ENCODE data around the gene LAMA5. TPM values are rescaled to one million over a fixed set of nuclear protein-coding genes. Genes with fewer than 3 reads are reported as not detected.

LAMA5 gene
- total RNA-seq, 1 experiment from 2014 or later, result 28.3 TPM

GRCh38 chr20:62352402-62353288, 14.5 kb downstream of the LAMA5 start:
- peak; percentile 97 for DNase-seq (ENCODE audit: low spot score)

DNA sequence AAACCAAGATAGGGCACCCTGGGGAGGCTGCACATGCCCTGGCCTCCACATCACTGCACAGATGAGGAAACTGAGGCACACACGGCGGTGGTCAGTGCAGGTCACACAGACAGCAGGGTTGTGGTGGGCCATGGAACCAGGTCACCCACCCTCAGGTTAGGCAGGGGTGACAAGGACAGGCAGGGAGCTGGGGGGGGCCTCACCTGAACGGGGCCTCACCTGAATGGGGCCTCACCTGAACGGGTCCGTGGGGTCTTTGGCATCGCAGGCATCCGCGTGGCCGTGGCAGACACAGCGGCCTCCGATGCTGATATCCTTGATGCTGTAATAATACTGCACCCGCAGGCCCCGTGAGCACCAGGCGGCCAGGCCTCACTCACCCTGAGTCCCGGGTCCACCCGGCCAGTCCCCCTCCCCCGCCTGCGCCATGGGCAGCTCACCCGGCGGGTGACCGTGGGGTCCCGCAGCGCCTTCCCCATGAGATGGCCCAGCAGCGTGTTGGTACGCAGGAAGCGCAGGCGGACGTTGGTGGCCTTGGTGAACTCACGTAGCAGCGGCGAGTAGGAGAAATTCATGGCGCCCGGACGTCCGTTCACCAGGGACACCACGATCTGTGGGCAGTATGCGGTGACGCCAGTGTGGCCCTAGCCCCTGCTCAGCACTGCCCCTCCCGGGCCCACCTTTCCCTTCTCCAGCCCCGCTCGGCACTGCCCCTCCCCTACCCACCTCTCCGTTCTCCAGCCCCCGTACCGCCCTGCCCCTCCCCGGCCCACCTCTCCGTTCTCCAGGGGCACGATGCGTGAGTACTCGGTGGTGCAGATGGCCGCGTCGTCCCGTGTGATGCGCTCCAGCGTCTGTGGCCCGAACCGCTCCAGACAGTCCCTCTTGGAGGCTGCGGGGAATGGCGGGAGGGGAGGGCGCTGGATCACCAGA, 15.4 kb downstream of the LAMA5 start:
- DNase-seq (ENCODE audit: low spot score), result no peak
- in situ Hi-C loops (cut with HindIII; ENCODE audit: low sequenced_read_pairs), result no loop called here

More at GRCh38 chr20:62352402-62353288, 14.5 kb downstream of the LAMA5 start:
- in situ Hi-C loops (cut with HindIII; ENCODE audit: low sequenced_read_pairs), result no loop called here

DNA sequence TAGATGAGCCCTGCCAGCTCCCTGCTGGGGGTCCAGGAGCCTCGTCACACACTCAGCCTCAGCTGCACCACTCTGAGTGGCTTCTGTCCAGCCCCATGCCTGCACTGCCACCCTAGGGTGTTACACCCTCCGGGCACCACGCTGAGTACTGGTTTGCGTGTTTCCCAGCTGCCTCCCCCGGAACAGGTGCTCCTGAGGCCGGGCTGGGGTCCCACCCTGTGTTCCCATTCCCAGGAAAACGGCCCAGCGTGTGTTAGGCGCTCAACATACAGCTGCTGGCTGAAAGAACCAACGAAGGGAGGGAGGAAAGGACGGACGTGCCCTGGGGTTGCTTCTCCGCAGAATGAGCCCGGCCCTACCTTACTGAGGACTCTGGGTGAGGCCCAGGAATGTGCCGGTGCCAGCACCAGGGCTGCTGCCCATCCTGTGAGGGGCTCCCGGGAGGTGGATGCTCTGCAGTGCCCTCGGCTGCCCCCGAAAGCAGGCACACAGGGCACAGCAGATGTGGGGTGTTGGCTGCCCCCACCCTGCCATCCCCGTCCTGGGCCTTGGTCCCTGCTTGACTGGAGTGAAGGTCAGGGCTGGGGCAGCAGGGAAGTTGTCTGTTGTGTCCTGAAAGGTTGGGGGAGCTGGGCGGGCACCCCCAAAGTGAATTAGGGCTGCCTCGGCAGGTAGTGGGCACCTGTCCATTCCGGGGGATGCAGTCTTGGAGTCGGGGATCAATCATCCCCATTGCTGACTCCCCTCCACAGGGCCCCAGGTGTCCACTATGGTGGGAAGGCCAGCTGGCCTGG, 16.3 kb downstream of the LAMA5 start:
- in situ Hi-C loops (cut with HindIII; ENCODE audit: low sequenced_read_pairs), result no loop called here

DNA sequence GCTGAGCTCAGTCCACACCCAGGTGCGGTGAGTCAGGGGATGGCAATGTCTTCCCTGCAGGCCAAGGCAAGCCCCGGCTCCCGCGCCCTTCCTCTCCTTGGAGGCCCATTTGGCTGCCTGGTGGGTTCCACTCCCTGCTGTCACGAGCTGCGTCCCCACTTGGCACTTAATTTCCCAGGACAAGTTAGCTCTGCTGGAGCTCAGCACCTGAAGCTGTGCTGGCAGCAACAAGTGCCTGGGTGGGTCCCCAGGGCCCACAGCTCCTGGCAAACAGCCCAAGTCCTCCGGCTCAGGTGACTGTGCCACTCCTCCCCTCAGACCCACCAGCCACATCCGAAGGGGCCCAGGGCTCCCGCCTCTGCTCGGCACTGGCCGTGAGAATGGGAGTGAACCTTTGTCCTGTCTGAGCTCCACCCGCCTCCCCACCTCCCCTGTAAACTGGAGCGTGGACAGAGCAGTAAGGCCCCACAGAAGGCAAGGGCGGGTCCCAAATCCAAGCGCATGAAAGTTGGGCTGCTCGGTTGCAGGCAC, 16.9 kb downstream of the LAMA5 start:
- DNase-seq (ENCODE audit: low spot score), result peak; percentile 10
- in situ Hi-C loops (cut with HindIII; ENCODE audit: low sequenced_read_pairs), result no loop called here

More for the DNA sequence above, 16.3 kb downstream of the LAMA5 start:
- no peak for DNase-seq (ENCODE audit: low spot score)

DNA sequence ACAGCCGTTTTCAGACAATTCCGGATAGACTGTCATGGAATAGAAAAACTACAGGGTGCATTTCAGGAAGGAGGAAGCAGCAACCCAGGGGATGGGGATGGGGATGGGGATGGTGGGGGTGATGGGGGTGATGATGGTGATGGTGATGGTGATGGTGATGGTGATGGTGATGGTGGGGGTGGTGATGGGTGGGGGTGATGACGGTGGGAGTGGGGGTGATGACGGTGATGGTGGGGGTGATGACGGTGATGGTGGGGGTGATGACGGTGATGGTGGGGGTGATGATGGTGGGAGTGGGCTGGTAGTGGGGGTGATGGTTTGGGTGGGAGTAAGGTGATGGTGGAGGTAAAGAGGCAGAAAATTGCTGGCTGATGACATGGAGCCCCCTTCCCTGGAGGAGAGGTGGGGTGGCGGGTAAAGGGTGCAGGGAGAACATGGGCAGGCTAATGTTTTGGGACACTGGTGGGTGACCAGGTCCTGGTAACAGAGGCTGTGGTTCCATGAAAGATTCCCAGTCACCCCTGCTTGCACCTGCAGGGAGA, 17.5 kb downstream of the LAMA5 start:
- DNase-seq (ENCODE audit: low spot score), result no peak
- in situ Hi-C loops (cut with HindIII; ENCODE audit: low sequenced_read_pairs), result no loop called here

GRCh38 chr20:62348604-62349003, 18.5 kb downstream of the LAMA5 start:
- in situ Hi-C loops (cut with HindIII; ENCODE audit: low sequenced_read_pairs), result no loop called here
- no peak for DNase-seq (ENCODE audit: low spot score)

- in situ Hi-C loops (cut with HindIII; ENCODE audit: low sequenced_read_pairs), result no loop called here
- peak; percentile 13 for DNase-seq (ENCODE audit: low spot score)
Measured at GRCh38 chr20:62347445-62347844, 19.7 kb downstream of the LAMA5 start.

DNA sequence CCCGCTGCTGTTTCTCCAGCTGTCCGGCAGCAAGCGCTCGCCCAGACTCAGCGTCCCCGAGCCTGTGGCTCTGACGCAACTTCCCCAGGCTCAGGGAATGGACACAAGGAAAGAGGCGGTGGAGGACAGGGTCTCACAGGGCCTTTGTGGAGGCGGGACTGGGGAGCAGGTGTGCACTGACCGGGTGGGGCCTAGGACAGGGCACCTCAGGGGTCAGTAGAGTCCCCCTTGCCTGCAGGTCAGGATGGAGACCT, 20.0 kb downstream of the LAMA5 start:
- in situ Hi-C loops (cut with HindIII; ENCODE audit: low sequenced_read_pairs), result no loop called here
- no peak for DNase-seq (ENCODE audit: low spot score)

DNA sequence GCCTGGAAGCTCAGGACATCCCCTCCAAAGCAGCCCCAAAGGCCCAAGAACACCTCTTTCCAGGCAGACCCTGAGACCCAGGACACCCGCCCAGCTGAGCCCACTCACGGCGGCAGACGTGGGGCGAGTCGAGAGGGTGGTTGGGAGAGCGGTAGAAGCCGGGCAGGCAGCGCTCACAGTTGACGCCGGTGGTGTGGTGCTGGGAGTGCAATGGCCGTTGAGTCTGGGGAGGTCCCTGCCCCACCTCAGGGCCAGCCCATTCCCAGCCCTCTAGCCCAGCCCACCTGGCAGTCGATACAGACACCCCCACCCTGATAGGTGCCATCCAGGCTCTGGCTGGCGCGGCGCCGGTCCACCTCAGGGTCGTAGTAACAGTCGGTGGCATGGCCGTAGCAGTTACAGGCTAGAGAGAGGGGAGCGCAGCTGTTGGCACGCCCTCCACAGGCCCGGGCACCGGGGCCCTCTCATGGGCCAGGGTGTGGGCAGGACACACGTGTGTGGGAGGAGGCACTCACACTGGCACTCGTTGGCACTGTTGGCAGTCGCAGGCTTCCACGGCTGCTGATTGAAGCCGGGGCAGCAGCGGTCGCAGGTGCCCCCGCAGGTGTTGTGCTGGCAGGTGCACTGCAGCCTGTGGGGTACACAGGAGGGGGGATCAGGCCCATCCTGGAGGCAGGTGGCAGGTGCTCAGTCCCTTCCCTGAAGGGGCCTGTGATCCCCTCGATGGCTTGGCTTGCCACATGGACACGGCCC, 20.5 kb downstream of the LAMA5 start:
- peak; percentile 22 for DNase-seq (ENCODE audit: low spot score)
- in situ Hi-C loops (cut with HindIII; ENCODE audit: low sequenced_read_pairs), result no loop called here

- in situ Hi-C loops (cut with HindIII; ENCODE audit: low sequenced_read_pairs), result no loop called here
- no peak for DNase-seq (ENCODE audit: low spot score)
Measured at GRCh38 chr20:62345681-62346370, 21.3 kb downstream of the LAMA5 start.

GRCh38 chr20:62344782-62345181, 22.3 kb downstream of the LAMA5 start:
- no peak for DNase-seq (ENCODE audit: low spot score)
- in situ Hi-C loops (cut with HindIII; ENCODE audit: low sequenced_read_pairs), result no loop called here

- DNase-seq (ENCODE audit: low spot score), result no peak
- in situ Hi-C loops (cut with HindIII; ENCODE audit: low sequenced_read_pairs), result no loop called here
Measured at GRCh38 chr20:62344092-62344491, 23.0 kb downstream of the LAMA5 start.

DNA sequence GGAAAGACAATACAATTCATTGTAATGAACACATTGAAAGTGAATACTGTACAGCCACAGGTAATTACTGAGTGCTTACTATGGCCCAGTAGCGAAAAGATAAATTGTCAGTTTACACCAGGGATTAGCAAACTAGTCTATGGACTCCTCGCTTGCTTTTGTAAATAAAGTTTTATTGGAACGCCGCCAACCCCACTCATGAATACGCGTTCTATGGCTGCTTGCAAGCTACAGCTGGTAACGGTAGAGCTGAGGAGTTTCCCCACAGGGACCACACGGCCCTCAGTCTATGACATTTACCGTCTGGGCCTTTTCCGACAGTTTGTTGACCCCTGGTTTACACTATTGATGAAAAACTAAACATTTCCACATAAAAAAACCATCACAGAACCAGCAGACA, 24.2 kb downstream of the LAMA5 start:
- DNase-seq (ENCODE audit: low spot score), result no peak
- in situ Hi-C loops (cut with HindIII; ENCODE audit: low sequenced_read_pairs), result no loop called here

GRCh38 chr20:62339647-62340062, 27.5 kb downstream of the LAMA5 start:
- DNase-seq (ENCODE audit: low spot score), result no peak
- in situ Hi-C loops (cut with HindIII; ENCODE audit: low sequenced_read_pairs), result no loop called here

GRCh38 chr20:62338294-62338620, 28.9 kb downstream of the LAMA5 start:
- in situ Hi-C loops (cut with HindIII; ENCODE audit: low sequenced_read_pairs), result no loop called here
- no peak for DNase-seq (ENCODE audit: low spot score)

GRCh38 chr20:62337558-62338293, 29.4 kb downstream of the LAMA5 start:
- in situ Hi-C loops (cut with HindIII; ENCODE audit: low sequenced_read_pairs), result no loop called here
- no peak for DNase-seq (ENCODE audit: low spot score)
